Liver (tissue), 3 donors: ENCODE measurements around the gene LARGE1.

Experiments
- FOXA1 ChIP-seq: IDR thresholded peaks from 2 replicates; pipeline ENCODE4 v1.6.1; 2016; ENCODE audit warnings: antibody characterized with exemption
- JUND ChIP-seq, 2 donors: IDR thresholded peaks; 2 replicates each; pipeline ENCODE4 v1.6.1; 2016; ENCODE audit warnings: antibody characterized with exemption in 2 of 2
- RAD21 ChIP-seq, 2 donors: IDR thresholded peaks; 2 replicates each; pipeline ENCODE4 v1.6.1; 2016; ENCODE audit warnings: antibody characterized with exemption in 2 of 2, mild to moderate bottlenecking in 2 of 2
- TF ChIP-seq, protein P1 (sequence below): fragments of 150-350 bp; IDR thresholded peaks from 2 replicates; pipeline ENCODE4 v1.5.1; 2017; ENCODE audit warnings: improper control_type of control experiment, low read depth, low read length; ENCODE audit not compliant: missing input control
- donor health status: healthy.
- donor health status: healthy.

DNA sequence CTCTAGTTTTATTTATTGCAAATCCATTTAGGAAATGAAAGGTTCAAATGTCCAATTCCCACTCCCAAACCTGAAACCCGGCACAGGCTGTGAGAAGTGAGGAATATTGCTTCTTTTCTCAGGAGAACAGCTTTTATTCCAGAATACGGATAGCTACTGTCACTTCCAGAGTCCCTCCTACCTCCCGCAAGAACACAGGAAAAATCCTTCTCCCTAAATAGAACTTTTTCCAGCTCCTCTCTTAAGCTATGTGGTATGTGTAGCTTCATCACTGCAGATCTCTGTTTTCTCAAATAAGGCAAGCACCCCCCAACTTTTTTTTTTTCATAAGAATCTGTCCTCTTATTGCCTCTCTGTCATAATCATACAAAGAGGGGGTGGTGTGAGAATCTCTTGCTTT lies 126.8 kb downstream of the LARGE1 start:
- no peak for TF ChIP-seq JUND (IDR thresholded peaks at IDR 0.05)
- TF ChIP-seq, protein P1, sequence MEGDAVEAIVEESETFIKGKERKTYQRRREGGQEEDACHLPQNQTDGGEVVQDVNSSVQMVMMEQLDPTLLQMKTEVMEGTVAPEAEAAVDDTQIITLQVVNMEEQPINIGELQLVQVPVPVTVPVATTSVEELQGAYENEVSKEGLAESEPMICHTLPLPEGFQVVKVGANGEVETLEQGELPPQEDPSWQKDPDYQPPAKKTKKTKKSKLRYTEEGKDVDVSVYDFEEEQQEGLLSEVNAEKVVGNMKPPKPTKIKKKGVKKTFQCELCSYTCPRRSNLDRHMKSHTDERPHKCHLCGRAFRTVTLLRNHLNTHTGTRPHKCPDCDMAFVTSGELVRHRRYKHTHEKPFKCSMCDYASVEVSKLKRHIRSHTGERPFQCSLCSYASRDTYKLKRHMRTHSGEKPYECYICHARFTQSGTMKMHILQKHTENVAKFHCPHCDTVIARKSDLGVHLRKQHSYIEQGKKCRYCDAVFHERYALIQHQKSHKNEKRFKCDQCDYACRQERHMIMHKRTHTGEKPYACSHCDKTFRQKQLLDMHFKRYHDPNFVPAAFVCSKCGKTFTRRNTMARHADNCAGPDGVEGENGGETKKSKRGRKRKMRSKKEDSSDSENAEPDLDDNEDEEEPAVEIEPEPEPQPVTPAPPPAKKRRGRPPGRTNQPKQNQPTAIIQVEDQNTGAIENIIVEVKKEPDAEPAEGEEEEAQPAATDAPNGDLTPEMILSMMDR: no peak
- TF ChIP-seq RAD21 (IDR thresholded peaks at IDR 0.05): no peak
- TF ChIP-seq FOXA1: no peak
